NOMO-1 treated with DMSO at 0.1 percent for 48 hours (cell line): ENCODE measurements around the gene B9D2.

Experiments
- DNase-seq: peaks from one replicate; lab custom pipeline; 2025; ENCODE audit not compliant: unreplicated experiment; lab: John Stamatoyannopoulos, UW

The B9D2 gene

GRCh38 chr19:41328157-41328841 is 35.6 kb downstream of the B9D2 start:
- peak; percentile 70 for DNase-seq

- peak; percentile 70 for DNase-seq
Observed at GRCh38 chr19:41327576-41328156, 36.3 kb downstream of the B9D2 start.

GRCh38 chr19:41327076-41327575 is 36.8 kb downstream of the B9D2 start:
- no peak for DNase-seq

- no peak for DNase-seq
Observed at GRCh38 chr19:41325947-41326706, 37.8 kb downstream of the B9D2 start.

GRCh38 chr19:41325640-41325946 is 38.4 kb downstream of the B9D2 start:
- DNase-seq: no peak

GRCh38 chr19:41324921-41325639 is 38.9 kb downstream of the B9D2 start:
- no peak for DNase-seq

- DNase-seq: peak; percentile 29
Observed at GRCh38 chr19:41324231-41324702, 39.7 kb downstream of the B9D2 start.

- peak; percentile 19 for DNase-seq
Observed at GRCh38 chr19:41323430-41324125, 40.4 kb downstream of the B9D2 start.

- DNase-seq: no peak
Observed at GRCh38 chr19:41323023-41323422, 40.9 kb downstream of the B9D2 start.

- no peak for DNase-seq
Observed at GRCh38 chr19:41322451-41322850, 41.5 kb downstream of the B9D2 start.

GRCh38 chr19:41321600-41322270 is 42.2 kb downstream of the B9D2 start:
- peak; percentile 7 for DNase-seq

GRCh38 chr19:41321204-41321599 is 42.7 kb downstream of the B9D2 start:
- DNase-seq: no peak

- no peak for DNase-seq
Observed at GRCh38 chr19:41320568-41320967, 43.4 kb downstream of the B9D2 start.

- DNase-seq: no peak
Observed at GRCh38 chr19:41320185-41320518, 43.8 kb downstream of the B9D2 start.

GRCh38 chr19:41319500-41320184 is 44.3 kb downstream of the B9D2 start:
- DNase-seq: no peak

- no peak for DNase-seq
Observed at GRCh38 chr19:41318696-41319499, 45.1 kb downstream of the B9D2 start.

GRCh38 chr19:41316306-41316920 is 47.5 kb downstream of the B9D2 start:
- DNase-seq: no peak

- no peak for DNase-seq
Observed at GRCh38 chr19:41311613-41312012, 52.3 kb downstream of the B9D2 start.

- no peak for DNase-seq
Observed at GRCh38 chr19:41311072-41311471, 52.9 kb downstream of the B9D2 start.
